Right atrium auricular region (tissue), 2 donors: ENCODE data around the gene MVK. TPM values are rescaled to one million over a fixed set of nuclear protein-coding genes. Genes with fewer than 3 reads are reported as not detected.

ENCODE experiments used
- DNase-seq: peaks from one replicate; pipeline ENCODE4 v3.0.0-alpha.2; 2019; ENCODE audit warnings: low spot score
- H3K27ac ChIP-seq, 2 donors: fragments of 200-600 bp; sonication (generic); 1 replicate in 1 of 2; 2 replicates in 1 of 2; pipeline ENCODE4 v1.5.1; 2016 to 2019
- H3K27me3 ChIP-seq, 2 donors: fragments of 200-600 bp; sonication (generic); one replicate each; pipeline versions ENCODE4 v1.5.1 to v1.6.0; 2017 to 2019
- H3K36me3 ChIP-seq: fragments of 200-600 bp; sonication (generic); one replicate; pipeline ENCODE4 v1.5.1; 2016
- H3K4me1 ChIP-seq, 2 donors: fragments of 200-600 bp; sonication (generic); one replicate each; pipeline versions ENCODE4 v1.5.1 to v1.6.0; 2017 to 2019
- H3K4me3 ChIP-seq, 2 donors: fragments of 200-600 bp; sonication (generic); 1 replicate in 1 of 2; 2 replicates in 1 of 2; pipeline ENCODE4 v1.5.1; 2017 to 2019; ENCODE audit warnings: mild to moderate bottlenecking in 1 of 2, moderate library complexity in 1 of 2
- H3K9me3 ChIP-seq, 2 donors: fragments of 200-600 bp; sonication (generic); one replicate each; pipeline ENCODE4 v1.5.1; 2019
- total RNA-seq, 2 donors: library from RNA; depleted of rRNA; stranded (reverse); fragments of >200 nt; gene quantifications; one replicate each; pipeline ENCODE4 v1.1.0, GENCODE V29; 2016
- TF ChIP-seq, protein P1 (sequence below), 2 donors: fragments of 200-600 bp; sonication (generic); IDR thresholded peaks; one replicate each; pipeline ENCODE4 v1.5.1; 2019; ENCODE audit warnings: antibody characterized with exemption in 2 of 2

The MVK gene
- total RNA-seq, 2 donors from 2014 or later = 5.5 to 7.5 TPM

- Histone ChIP-seq H3K4me3 (no peak overlapping the region), H3K27me3 (no peaks in the 10 kb centered on the region)
Observed at GRCh38 chr12:109548258-109548657, 25.3 kb upstream of the MVK start.

GRCh38 chr12:109549613-109550270, 23.9 kb upstream of the MVK start:
- no peaks in the 10 kb centered on the region for H3K27me3 ChIP-seq
- H3K4me1 ChIP-seq = peaks cover 0 to 11% of the 10 kb centered on the region in 2 donors
- no peaks in the 10 kb centered on the region for H3K9me3 ChIP-seq
- TF ChIP-seq, protein P1, sequence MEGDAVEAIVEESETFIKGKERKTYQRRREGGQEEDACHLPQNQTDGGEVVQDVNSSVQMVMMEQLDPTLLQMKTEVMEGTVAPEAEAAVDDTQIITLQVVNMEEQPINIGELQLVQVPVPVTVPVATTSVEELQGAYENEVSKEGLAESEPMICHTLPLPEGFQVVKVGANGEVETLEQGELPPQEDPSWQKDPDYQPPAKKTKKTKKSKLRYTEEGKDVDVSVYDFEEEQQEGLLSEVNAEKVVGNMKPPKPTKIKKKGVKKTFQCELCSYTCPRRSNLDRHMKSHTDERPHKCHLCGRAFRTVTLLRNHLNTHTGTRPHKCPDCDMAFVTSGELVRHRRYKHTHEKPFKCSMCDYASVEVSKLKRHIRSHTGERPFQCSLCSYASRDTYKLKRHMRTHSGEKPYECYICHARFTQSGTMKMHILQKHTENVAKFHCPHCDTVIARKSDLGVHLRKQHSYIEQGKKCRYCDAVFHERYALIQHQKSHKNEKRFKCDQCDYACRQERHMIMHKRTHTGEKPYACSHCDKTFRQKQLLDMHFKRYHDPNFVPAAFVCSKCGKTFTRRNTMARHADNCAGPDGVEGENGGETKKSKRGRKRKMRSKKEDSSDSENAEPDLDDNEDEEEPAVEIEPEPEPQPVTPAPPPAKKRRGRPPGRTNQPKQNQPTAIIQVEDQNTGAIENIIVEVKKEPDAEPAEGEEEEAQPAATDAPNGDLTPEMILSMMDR (IDR thresholded peaks at IDR 0.05) = no peak
- H3K4me3 ChIP-seq = no peak overlapping the region
- no peak overlapping the region for H3K27ac ChIP-seq
- H3K36me3 ChIP-seq = no peaks in the 10 kb centered on the region
- no peak for DNase-seq

More at GRCh38 chr12:109548258-109548657, 25.3 kb upstream of the MVK start:
- H3K27ac ChIP-seq = no peak overlapping the region
- no peak for DNase-seq
- peaks cover 0 to 13% of the 10 kb centered on the region in 2 donors for H3K4me1 ChIP-seq
- H3K36me3 ChIP-seq = no peaks in the 10 kb centered on the region
- TF ChIP-seq, protein P1 (IDR thresholded peaks at IDR 0.05) = no peak
- no peaks in the 10 kb centered on the region for H3K9me3 ChIP-seq

DNA sequence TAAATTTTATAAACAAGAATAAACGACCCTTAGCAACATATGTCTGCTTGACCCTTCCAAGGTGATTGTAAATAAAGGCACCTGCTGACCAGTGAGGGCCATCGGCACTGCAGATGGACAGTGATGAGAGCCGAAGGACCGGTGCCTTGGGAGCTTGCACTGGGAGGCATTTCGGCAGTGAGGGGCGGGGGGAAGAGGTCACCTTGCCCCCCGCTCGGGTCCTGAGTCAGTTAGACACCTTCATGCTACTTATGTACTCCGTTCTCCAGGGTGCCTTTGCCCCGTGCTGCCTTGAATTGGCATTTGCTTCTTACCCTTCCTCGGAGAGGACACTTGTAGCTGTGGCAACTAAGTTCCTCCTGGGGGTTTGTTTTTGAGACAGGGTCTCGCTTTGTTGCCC, 23.3 kb upstream of the MVK start:
- TF ChIP-seq, protein P1 (IDR thresholded peaks at IDR 0.05) = no peak
- Histone ChIP-seq H3K4me1 (peaks cover 0 to 5% of the 10 kb centered on the region in 2 donors), H3K4me3 (no peak overlapping the region), H3K36me3 (no peaks in the 10 kb centered on the region), H3K27ac (no peak overlapping the region), H3K27me3 (no peaks in the 10 kb centered on the region), H3K9me3 (no peaks in the 10 kb centered on the region)
- DNase-seq = no peak

DNA sequence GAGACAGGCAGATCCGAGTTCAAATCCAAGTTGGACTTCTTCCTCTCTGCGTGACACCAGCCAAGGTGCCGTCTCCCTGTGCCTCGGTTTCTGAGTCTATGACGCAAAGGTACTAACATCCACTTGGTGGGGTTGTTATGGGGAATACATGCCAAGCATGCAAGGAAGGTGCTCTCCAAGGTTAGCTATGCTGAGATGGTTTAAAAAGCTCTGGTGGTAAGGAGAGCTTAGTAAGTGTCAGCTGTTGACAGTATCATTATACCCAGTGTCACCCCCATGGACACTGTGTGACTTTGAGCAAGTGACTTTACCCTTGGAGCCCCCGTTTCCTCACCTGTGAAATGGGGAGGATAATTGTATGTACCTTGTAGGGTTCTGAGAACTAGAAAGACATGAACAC, 22.5 kb upstream of the MVK start:
- Histone ChIP-seq H3K27me3 (no peaks in the 10 kb centered on the region), H3K27ac (no peak overlapping the region), H3K4me1 (no peaks in the 10 kb centered on the region), H3K9me3 (no peaks in the 10 kb centered on the region), H3K4me3 (no peak overlapping the region), H3K36me3 (no peaks in the 10 kb centered on the region)
- DNase-seq = no peak
- TF ChIP-seq, protein P1 (IDR thresholded peaks at IDR 0.05) = no peak

GRCh38 chr12:109552971-109553370, 20.6 kb upstream of the MVK start:
- Histone ChIP-seq H3K4me3 (no peak overlapping the region), H3K36me3 (no peaks in the 10 kb centered on the region), H3K27ac (no peak overlapping the region), H3K27me3 (no peaks in the 10 kb centered on the region), H3K4me1 (no peaks in the 10 kb centered on the region), H3K9me3 (no peaks in the 10 kb centered on the region)
- TF ChIP-seq, protein P1 (IDR thresholded peaks at IDR 0.05) = no peak
- no peak for DNase-seq

DNA sequence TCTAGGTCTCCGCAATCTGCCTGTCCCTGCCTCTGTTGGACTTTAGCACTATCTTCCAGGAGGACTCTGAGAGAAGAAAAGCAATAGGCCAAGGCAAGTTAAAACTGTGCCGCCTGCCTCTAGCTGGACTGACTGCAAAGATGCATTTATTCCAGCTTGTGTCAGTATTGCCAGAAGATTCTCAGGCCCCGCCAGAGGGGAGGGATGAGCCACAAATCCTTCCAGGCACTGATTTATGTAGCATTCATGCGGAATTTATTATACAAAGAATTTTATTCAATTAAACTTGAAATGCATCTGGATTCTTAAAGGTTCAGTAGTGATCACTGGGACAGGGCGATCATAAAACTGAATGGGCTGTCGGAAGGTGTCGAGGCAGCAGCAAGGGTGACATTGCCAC, 20.1 kb upstream of the MVK start:
- no peak overlapping the region for H3K4me3 ChIP-seq
- no peaks in the 10 kb centered on the region for H3K4me1 ChIP-seq
- H3K36me3 ChIP-seq = no peaks in the 10 kb centered on the region
- TF ChIP-seq, protein P1 (IDR thresholded peaks at IDR 0.05) = no peak
- H3K27me3 ChIP-seq = no peaks in the 10 kb centered on the region
- no peak for DNase-seq
- H3K27ac ChIP-seq = no peak overlapping the region
- no peaks in the 10 kb centered on the region for H3K9me3 ChIP-seq
